RCC 7860 (cell line): ENCODE data around the gene SH3RF3.

Experiments
- DNase-seq: peaks from one replicate; pipeline ENCODE4 v3.0.0-alpha.2; 2015; ENCODE audit warnings: low spot score
- FAIRE-seq: peaks from 2 replicates; lab custom pipeline; 2012; peaks lifted over from hg19 to GRCh38; lab: Jason Lieb, UNC

Gene SH3RF3

GRCh38 chr2:109401370-109401769, 272.4 kb downstream of the SH3RF3 start:
- no peak for DNase-seq
- FAIRE-seq, result no peak

GRCh38 chr2:109402180-109402579, 273.2 kb downstream of the SH3RF3 start:
- peak; percentile 78 for DNase-seq

GRCh38 chr2:109402980-109403840, 274.2 kb downstream of the SH3RF3 start:
- DNase-seq (no peak), FAIRE-seq (no peak)

More at GRCh38 chr2:109402180-109402579, 273.2 kb downstream of the SH3RF3 start:
- no peak for FAIRE-seq

- DNase-seq, result peak; percentile 35
- no peak for FAIRE-seq
These were observed 274.8 kb downstream of the SH3RF3 start for GRCh38 chr2:109403841-109404201.

GRCh38 chr2:109404681-109405080, 275.7 kb downstream of the SH3RF3 start:
- FAIRE-seq (no peak), DNase-seq (no peak)

- DNase-seq, result no peak
- no peak for FAIRE-seq
These were observed 276.9 kb downstream of the SH3RF3 start for GRCh38 chr2:109405873-109406272.

- FAIRE-seq (no peak), DNase-seq (peak; percentile 5)
These were observed 277.3 kb downstream of the SH3RF3 start for GRCh38 chr2:109406301-109406700.

GRCh38 chr2:109407276-109408042, 278.5 kb downstream of the SH3RF3 start:
- no peak for FAIRE-seq
- DNase-seq, result no peak

- DNase-seq (no peak), FAIRE-seq (no peak)
These were observed 279.0 kb downstream of the SH3RF3 start for GRCh38 chr2:109408043-109408335.

- FAIRE-seq, result no peak
These were observed 280.5 kb downstream of the SH3RF3 start for GRCh38 chr2:109409321-109410038.

GRCh38 chr2:109410039-109410815, 281.2 kb downstream of the SH3RF3 start:
- no peak for FAIRE-seq
- DNase-seq, result peak; percentile 5

More at GRCh38 chr2:109409321-109410038, 280.5 kb downstream of the SH3RF3 start:
- no peak for DNase-seq

GRCh38 chr2:109411640-109412325, 282.8 kb downstream of the SH3RF3 start:
- FAIRE-seq (no peak), DNase-seq (no peak)

- DNase-seq (no peak), FAIRE-seq (no peak)
These were observed 286.6 kb downstream of the SH3RF3 start for GRCh38 chr2:109415581-109416013.

- FAIRE-seq (no peak), DNase-seq (no peak)
These were observed 288.8 kb downstream of the SH3RF3 start for GRCh38 chr2:109417701-109418335.

GRCh38 chr2:109418716-109419115, 289.7 kb downstream of the SH3RF3 start:
- FAIRE-seq (no peak), DNase-seq (no peak)

GRCh38 chr2:109419171-109419756, 290.3 kb downstream of the SH3RF3 start:
- FAIRE-seq (no peak), DNase-seq (no peak)

- no peak for DNase-seq
- no peak for FAIRE-seq
These were observed 291.0 kb downstream of the SH3RF3 start for GRCh38 chr2:109419960-109420370.

- FAIRE-seq (no peak), DNase-seq (no peak)
These were observed 292.1 kb downstream of the SH3RF3 start for GRCh38 chr2:109421101-109421500.

- FAIRE-seq (no peak), DNase-seq (no peak)
These were observed 292.6 kb downstream of the SH3RF3 start for GRCh38 chr2:109421642-109422041.
